Measurements from ENCODE around the gene SPAG4. TPM values are rescaled to one million over a fixed set of nuclear protein-coding genes. Genes with fewer than 3 reads are reported as not detected.

Gene SPAG4
- total RNA-seq, 1 donor = 4.0 TPM

DNA sequence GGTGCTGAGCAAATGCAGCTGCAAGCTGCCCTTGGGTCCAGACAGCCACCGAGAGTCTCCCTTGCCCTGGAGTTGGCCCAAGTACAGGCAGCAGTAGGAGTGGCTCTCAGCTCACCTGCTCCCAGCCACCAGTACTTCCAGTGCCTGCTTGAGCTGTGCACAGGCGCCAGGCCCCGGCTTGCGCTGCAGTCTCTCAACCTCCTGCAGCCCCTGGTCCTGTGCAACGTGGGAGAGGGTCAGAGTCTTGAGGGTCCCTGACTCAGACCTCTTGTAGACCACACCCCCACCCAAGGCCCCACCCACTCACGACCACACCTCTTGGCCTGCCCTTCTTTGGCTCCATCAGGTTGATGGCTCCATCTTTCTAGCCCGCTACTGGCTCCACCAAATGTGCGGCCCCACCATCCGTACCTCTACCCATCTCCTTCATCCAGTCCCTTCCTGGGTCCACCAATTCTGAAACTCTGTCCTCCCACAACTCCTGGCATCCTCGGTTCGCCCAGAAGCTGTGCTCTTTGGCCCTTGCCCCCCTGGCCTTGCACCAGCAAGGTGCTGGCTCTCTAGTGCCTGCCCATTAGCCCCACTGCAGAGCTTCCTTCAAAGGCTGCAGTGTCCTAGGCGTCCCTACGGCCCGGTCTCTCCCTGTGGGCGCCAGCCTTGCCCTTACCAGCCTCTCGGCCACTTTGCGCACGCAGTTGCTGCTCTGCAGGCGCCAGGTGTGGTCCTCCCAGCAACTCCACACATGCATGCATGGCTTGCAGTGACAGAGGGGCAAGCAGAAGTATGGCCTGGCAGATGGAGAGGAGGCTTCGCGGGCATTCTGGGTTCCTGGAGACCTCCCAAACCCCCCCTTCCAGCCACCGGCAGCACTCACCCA lies 16.5 kb upstream of the SPAG4 start:
- no peak overlapping the region for H2AFZ ChIP-seq (ENCODE audit: low read length)
- no peak for DNase-seq (ENCODE audit: insufficient read length, low spot score, missing footprints)
- no peaks in the 10 kb centered on the region for H4K20me1 ChIP-seq (ENCODE audit: insufficient read depth, low read length)
- no peaks in the 10 kb centered on the region for H3K9me3 ChIP-seq (ENCODE audit: low read depth, low read length)
- peaks cover 7% of the 10 kb centered on the region for H3K4me1 ChIP-seq (ENCODE audit: insufficient read depth, low read length)
- TF ChIP-seq, protein P1, sequence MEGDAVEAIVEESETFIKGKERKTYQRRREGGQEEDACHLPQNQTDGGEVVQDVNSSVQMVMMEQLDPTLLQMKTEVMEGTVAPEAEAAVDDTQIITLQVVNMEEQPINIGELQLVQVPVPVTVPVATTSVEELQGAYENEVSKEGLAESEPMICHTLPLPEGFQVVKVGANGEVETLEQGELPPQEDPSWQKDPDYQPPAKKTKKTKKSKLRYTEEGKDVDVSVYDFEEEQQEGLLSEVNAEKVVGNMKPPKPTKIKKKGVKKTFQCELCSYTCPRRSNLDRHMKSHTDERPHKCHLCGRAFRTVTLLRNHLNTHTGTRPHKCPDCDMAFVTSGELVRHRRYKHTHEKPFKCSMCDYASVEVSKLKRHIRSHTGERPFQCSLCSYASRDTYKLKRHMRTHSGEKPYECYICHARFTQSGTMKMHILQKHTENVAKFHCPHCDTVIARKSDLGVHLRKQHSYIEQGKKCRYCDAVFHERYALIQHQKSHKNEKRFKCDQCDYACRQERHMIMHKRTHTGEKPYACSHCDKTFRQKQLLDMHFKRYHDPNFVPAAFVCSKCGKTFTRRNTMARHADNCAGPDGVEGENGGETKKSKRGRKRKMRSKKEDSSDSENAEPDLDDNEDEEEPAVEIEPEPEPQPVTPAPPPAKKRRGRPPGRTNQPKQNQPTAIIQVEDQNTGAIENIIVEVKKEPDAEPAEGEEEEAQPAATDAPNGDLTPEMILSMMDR (IDR thresholded peaks at IDR 0.05; ENCODE audit: extremely low read depth, low read depth, low read length) = no peak
- H3K79me2 ChIP-seq (ENCODE audit: insufficient read depth, low read length) = no peaks in the 10 kb centered on the region
- H3K4me3 ChIP-seq (ENCODE audit: insufficient read depth, low read length) = no peak overlapping the region
- H3K4me2 ChIP-seq (ENCODE audit: insufficient read depth, low read length) = no peak overlapping the region
- H3K27me3 ChIP-seq (ENCODE audit: insufficient read depth, low read length) = peaks cover 25% of the 10 kb centered on the region
- no peak overlapping the region for H3K27ac ChIP-seq (ENCODE audit: low read depth, low read length)
- H3K36me3 ChIP-seq (ENCODE audit: insufficient read depth, low read length) = no peaks in the 10 kb centered on the region

DNA sequence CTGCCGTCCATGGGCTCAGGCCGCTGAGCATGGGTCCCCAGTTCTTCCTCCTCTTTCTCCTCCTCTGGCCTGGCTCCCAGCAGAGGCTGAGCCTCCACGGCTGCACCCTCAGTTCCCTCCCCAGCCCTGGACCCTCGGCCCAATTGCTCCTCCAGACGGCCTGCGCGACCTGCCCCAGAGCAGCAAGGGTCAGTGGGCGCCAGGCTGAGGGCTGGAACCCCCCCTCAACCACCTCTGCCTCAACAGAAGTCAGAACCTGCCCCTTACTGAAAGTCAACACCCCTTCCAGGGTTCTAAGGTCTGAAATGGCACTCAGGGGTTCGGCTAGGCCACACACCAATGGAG lies 15.9 kb upstream of the SPAG4 start:
- no peak overlapping the region for H3K4me2 ChIP-seq (ENCODE audit: insufficient read depth, low read length)
- TF ChIP-seq, protein P1 (IDR thresholded peaks at IDR 0.05; ENCODE audit: extremely low read depth, low read depth, low read length) = no peak
- no peaks in the 10 kb centered on the region for H3K9me3 ChIP-seq (ENCODE audit: low read depth, low read length)
- peaks cover 25% of the 10 kb centered on the region for H3K27me3 ChIP-seq (ENCODE audit: insufficient read depth, low read length)
- no peaks in the 10 kb centered on the region for H3K79me2 ChIP-seq (ENCODE audit: insufficient read depth, low read length)
- no peak overlapping the region for H2AFZ ChIP-seq (ENCODE audit: low read length)
- H4K20me1 ChIP-seq (ENCODE audit: insufficient read depth, low read length) = no peaks in the 10 kb centered on the region
- no peak overlapping the region for H3K4me3 ChIP-seq (ENCODE audit: insufficient read depth, low read length)
- no peak overlapping the region for H3K27ac ChIP-seq (ENCODE audit: low read depth, low read length)
- no peak for DNase-seq (ENCODE audit: insufficient read length, low spot score, missing footprints)
- peaks cover 7% of the 10 kb centered on the region for H3K4me1 ChIP-seq (ENCODE audit: insufficient read depth, low read length)
- H3K36me3 ChIP-seq (ENCODE audit: insufficient read depth, low read length) = no peaks in the 10 kb centered on the region

DNA sequence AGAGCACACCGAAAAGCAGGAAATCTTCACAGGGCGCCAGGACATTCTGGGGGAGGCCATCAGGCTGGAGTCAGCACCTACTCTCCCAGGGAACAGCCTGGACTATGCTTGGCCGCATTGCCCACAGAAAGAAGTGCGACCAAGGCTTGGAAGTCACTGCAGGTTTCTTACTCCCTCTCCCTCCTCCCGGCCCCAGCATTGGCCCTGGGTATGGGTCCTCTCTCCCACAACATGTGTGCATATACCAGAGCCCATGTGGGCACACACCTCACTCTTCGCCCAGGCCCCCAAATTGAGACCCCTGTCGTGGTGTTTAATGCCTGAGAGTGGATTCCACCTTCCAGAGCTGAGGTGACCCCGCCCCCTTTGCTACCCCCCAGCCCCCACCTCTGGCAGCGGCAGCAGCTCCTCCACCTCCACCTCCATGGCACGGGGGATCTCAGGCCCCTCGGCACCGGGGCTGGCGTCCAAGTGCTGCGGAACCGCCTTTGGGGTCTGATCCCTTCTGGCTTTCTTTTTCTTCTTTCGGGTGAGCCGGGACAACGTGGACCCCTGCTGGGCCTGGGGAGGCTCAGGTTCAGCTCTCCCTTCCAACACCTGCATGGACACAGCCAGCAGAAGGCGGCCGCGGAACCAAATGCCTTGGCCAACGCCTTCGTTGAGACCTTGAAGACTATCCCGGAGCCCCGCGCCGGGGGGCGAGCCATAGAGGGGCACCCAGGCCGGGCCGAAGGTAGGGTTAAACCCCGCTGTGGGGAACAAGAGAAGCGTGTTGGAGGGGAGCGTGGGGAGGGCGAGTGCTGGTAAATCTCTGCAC lies 15.2 kb upstream of the SPAG4 start:
- Histone ChIP-seq H3K4me2 (ENCODE audit: insufficient read depth, low read length) (peak overlapping the region; percentile 81), H3K9me3 (ENCODE audit: low read depth, low read length) (no peaks in the 10 kb centered on the region), H3K4me1 (ENCODE audit: insufficient read depth, low read length) (peaks cover 7% of the 10 kb centered on the region), H3K27ac (ENCODE audit: low read depth, low read length) (no peak overlapping the region), H3K79me2 (ENCODE audit: insufficient read depth, low read length) (no peaks in the 10 kb centered on the region), H4K20me1 (ENCODE audit: insufficient read depth, low read length) (no peaks in the 10 kb centered on the region), H3K27me3 (ENCODE audit: insufficient read depth, low read length) (peaks cover 25% of the 10 kb centered on the region), H3K36me3 (ENCODE audit: insufficient read depth, low read length) (no peaks in the 10 kb centered on the region), H3K4me3 (ENCODE audit: insufficient read depth, low read length) (peak overlapping the region; percentile 55), H2AFZ (ENCODE audit: low read length) (no peak overlapping the region)
- TF ChIP-seq, protein P1 (IDR thresholded peaks at IDR 0.05; ENCODE audit: extremely low read depth, low read depth, low read length) = no peak
- DNase-seq (ENCODE audit: insufficient read length, low spot score, missing footprints) = no peak

Data from osteoblast (primary cell).